ENCODE data around the gene MAP2K5.

Gene MAP2K5

GRCh38 chr15:67556976-67557570 is 14.6 kb downstream of the MAP2K5 start:
- no peak for DNase-seq (ENCODE audit: low read depth)
- no peak overlapping the region for H3K4me3 ChIP-seq (ENCODE audit: control insufficient read depth, low read depth, low read length)
- no peak for TF ChIP-seq CTCF (conservative IDR thresholded peaks at IDR 0.05; ENCODE audit: control insufficient read depth, insufficient read depth, low read depth, low read length)

- no peak for TF ChIP-seq CTCF (conservative IDR thresholded peaks at IDR 0.05; ENCODE audit: control insufficient read depth, insufficient read depth, low read depth, low read length)
- DNase-seq (ENCODE audit: low read depth) = no peak
- no peak overlapping the region for H3K4me3 ChIP-seq (ENCODE audit: control insufficient read depth, low read depth, low read length)
Observed at GRCh38 chr15:67558502-67558901, 16.0 kb downstream of the MAP2K5 start.

GRCh38 chr15:67559158-67559557 is 16.7 kb downstream of the MAP2K5 start:
- no peak overlapping the region for H3K4me3 ChIP-seq (ENCODE audit: control insufficient read depth, low read depth, low read length)
- TF ChIP-seq CTCF (conservative IDR thresholded peaks at IDR 0.05; ENCODE audit: control insufficient read depth, insufficient read depth, low read depth, low read length) = no peak
- no peak for DNase-seq (ENCODE audit: low read depth)

GRCh38 chr15:67559576-67559975 is 17.1 kb downstream of the MAP2K5 start:
- H3K4me3 ChIP-seq (ENCODE audit: control insufficient read depth, low read depth, low read length) = no peak overlapping the region
- TF ChIP-seq CTCF (conservative IDR thresholded peaks at IDR 0.05; ENCODE audit: control insufficient read depth, insufficient read depth, low read depth, low read length) = no peak
- no peak for DNase-seq (ENCODE audit: low read depth)

- no peak overlapping the region for H3K4me3 ChIP-seq (ENCODE audit: control insufficient read depth, low read depth, low read length)
- TF ChIP-seq CTCF (conservative IDR thresholded peaks at IDR 0.05; ENCODE audit: control insufficient read depth, insufficient read depth, low read depth, low read length) = no peak
- DNase-seq (ENCODE audit: low read depth) = no peak
Observed at GRCh38 chr15:67560320-67560719, 17.8 kb downstream of the MAP2K5 start.

GRCh38 chr15:67563092-67563491 is 20.6 kb downstream of the MAP2K5 start:
- DNase-seq (ENCODE audit: low read depth) = no peak
- TF ChIP-seq CTCF (conservative IDR thresholded peaks at IDR 0.05; ENCODE audit: control insufficient read depth, insufficient read depth, low read depth, low read length) = no peak
- H3K4me3 ChIP-seq (ENCODE audit: control insufficient read depth, low read depth, low read length) = no peak overlapping the region

Measured in fibroblast of mammary gland (primary cell).